CD8-positive, alpha-beta memory T cell (primary cell): ENCODE measurements around the gene YIPF2. TPM values are rescaled to one million over a fixed set of nuclear protein-coding genes. Genes with fewer than 3 reads are reported as not detected.

ENCODE experiments used
- CTCF ChIA-PET: fragments of 350-600 bp; sonication (Branson Sonifier 250); formaldehyde crosslinking; loops from one replicate; lab custom pipeline; 2021; ENCODE audit warnings: antibody characterized with exemption; lab: Charles Lee
- POLR2A ChIA-PET: fragments of 350-600 bp; sonication (Branson Sonifier 250); formaldehyde crosslinking; loops from one replicate; lab custom pipeline; 2021; ENCODE audit warnings: antibody characterized with exemption; lab: Charles Lee
- DNase-seq, 5 donors: peaks; one replicate each; pipeline versions ENCODE4 v3.0.0 to v3.0.0-alpha.2; 2020 to 2022; ENCODE audit warnings: mixed read lengths in 1 of 5
- H3K27ac ChIP-seq: one replicate; pipeline ENCODE4 v1.7.0; 2013; ENCODE audit warnings: low read depth, mild to moderate bottlenecking, low read length, moderate library complexity
- H3K27me3 ChIP-seq: 2 replicates; pipeline ENCODE4 v1.7.0; 2013; ENCODE audit warnings: low read length, mild to moderate bottlenecking; ENCODE audit not compliant: insufficient read depth, poor library complexity, severe bottlenecking
- H3K36me3 ChIP-seq: 2 replicates; pipeline ENCODE4 v1.7.0; 2013; ENCODE audit warnings: mild to moderate bottlenecking, low read length, moderate library complexity; ENCODE audit not compliant: insufficient read depth
- H3K4me1 ChIP-seq: 2 replicates; pipeline ENCODE4 v1.7.0; 2013; ENCODE audit warnings: mild to moderate bottlenecking, low read length, moderate library complexity; ENCODE audit not compliant: insufficient read depth
- H3K4me3 ChIP-seq: 2 replicates; pipeline ENCODE4 v1.7.0; 2013; ENCODE audit warnings: mild to moderate bottlenecking, low read length
- H3K9me3 ChIP-seq: 2 replicates; pipeline ENCODE4 v1.7.0; 2013; ENCODE audit warnings: mild to moderate bottlenecking, low read length
- H3K27ac Mint-ChIP-seq, 8 donors: one replicate each; pipeline ENCODE4 v1.8.0; 2020 to 2021; ENCODE audit warnings: mixed read lengths in 8 of 8, mild to moderate bottlenecking in 6 of 8, inconsistent platforms in 3 of 8, moderate library complexity in 3 of 8
- H3K27me3 Mint-ChIP-seq, 2 donors: one replicate each; pipeline ENCODE4 v1.8.0; 2020 to 2021; ENCODE audit warnings: mixed read lengths in 2 of 2, mild to moderate bottlenecking in 1 of 2, moderate library complexity in 1 of 2
- H3K36me3 Mint-ChIP-seq, 3 donors: one replicate each; pipeline ENCODE4 v1.8.0; 2020 to 2021; ENCODE audit warnings: mixed read lengths in 3 of 3, inconsistent platforms in 1 of 3, mild to moderate bottlenecking in 1 of 3
- H3K4me1 Mint-ChIP-seq, 3 donors: one replicate each; pipeline ENCODE4 v1.8.0; 2020 to 2021; ENCODE audit warnings: mixed read lengths in 3 of 3, inconsistent platforms in 1 of 3, mild to moderate bottlenecking in 1 of 3
- H3K4me3 Mint-ChIP-seq, 7 donors: one replicate each; pipeline ENCODE4 v1.8.0; 2020 to 2021; ENCODE audit warnings: mixed read lengths in 7 of 7, mild to moderate bottlenecking in 6 of 7, moderate library complexity in 4 of 7, inconsistent platforms in 2 of 7
- H3K9me3 Mint-ChIP-seq, 5 donors: one replicate each; pipeline ENCODE4 v1.8.0; 2020 to 2022; ENCODE audit warnings: mixed read lengths in 5 of 5, mild to moderate bottlenecking in 3 of 5, moderate library complexity in 2 of 5, inconsistent platforms in 1 of 5
- polyA plus RNA-seq: library from polyadenylated mRNA; unstranded; fragments of 300-500 nt; fragmentation: Illumina TruSeq; gene quantifications from one replicate; pipeline ENCODE4 v1.2.3, GENCODE V29; 2021
- total RNA-seq, 2 experiments: library from RNA; stranded (reverse); gene quantifications; one replicate each; pipeline ENCODE4 v1.2.3, GENCODE V29; 2021

The YIPF2 gene
- total RNA-seq (10 to 100 TPM; 25.5 to 33.7 TPM), polyA plus RNA-seq (15.9 TPM)

- Mint-ChIP-seq H3K4me3 (peak within 1 kb of the TSS; percentile 91 to 100 (median 94)), H3K36me3 (peaks cover 0 to 39% (median 0%) of the 10 kb centered on the region in 3 donors), H3K4me1 (peaks cover 17 to 35% (median 25%) of the 10 kb centered on the region in 3 donors), H3K27me3 (peaks cover 0 to 1% of the 10 kb centered on the region in 2 donors), H3K27ac (peak within 1 kb of the TSS; percentile 85 to 99 (median 94)), H3K9me3 (no peaks in the 10 kb centered on the region)
- H3K9me3 ChIP-seq = no peaks in the 10 kb centered on the region
- ChIA-PET POLR2A (interaction anchor here (0.5 kb wide), 1 partner anchor 1619 kb away, joined by 5 read pairs; no protein-coding TSS in a partner anchor), CTCF (interaction anchor here (0.6 to 1.4 kb wide), 2 partner anchors 8 to 58 kb away, joined by 3 to 4 read pairs; partner anchors contain the start of gene CARM1)
- H3K36me3 ChIP-seq = no peaks in the 10 kb centered on the region
- H3K4me3 ChIP-seq = peak within 1 kb of the TSS; percentile 74
- H3K27ac ChIP-seq = peak within 1 kb of the TSS; percentile 83
- peaks cover 23% of the 10 kb centered on the region for H3K4me1 ChIP-seq
- peak; percentile 89 to 95 (median 90) for DNase-seq
- no peaks in the 10 kb centered on the region for H3K27me3 ChIP-seq
Measured at GRCh38 chr19:10928563-10929401, at the start of gene YIPF2, which contains the start of gene TIMM29. YIPF2 (minus strand) TSS chr19:10928639; CDS start chr19:10928410, 229 bp downstream. TIMM29 (plus strand) TSS chr19:10928811; CDS start chr19:10928823, 12 bp downstream.

GRCh38 chr19:10977742-10978092 is 49.3 kb upstream of the YIPF2 start:
- H3K4me3 ChIP-seq = no peak overlapping the region
- H3K4me1 ChIP-seq = peaks cover 9% of the 10 kb centered on the region
- ChIA-PET CTCF (no interaction called here), POLR2A (no interaction called here)
- Mint-ChIP-seq H3K27ac (peak overlapping the region in 2 of 8 donors; percentile 15 to 55), H3K4me3 (no peak overlapping the region), H3K27me3 (no peaks in the 10 kb centered on the region), H3K9me3 (no peaks in the 10 kb centered on the region), H3K4me1 (peaks cover 24 to 51% (median 28%) of the 10 kb centered on the region in 3 donors), H3K36me3 (peaks cover 0 to 17% (median 6%) of the 10 kb centered on the region in 3 donors)
- H3K27ac ChIP-seq = no peak overlapping the region
- H3K36me3 ChIP-seq = no peaks in the 10 kb centered on the region
- DNase-seq = no peak
- H3K9me3 ChIP-seq = no peaks in the 10 kb centered on the region
- H3K27me3 ChIP-seq = no peaks in the 10 kb centered on the region

DNA sequence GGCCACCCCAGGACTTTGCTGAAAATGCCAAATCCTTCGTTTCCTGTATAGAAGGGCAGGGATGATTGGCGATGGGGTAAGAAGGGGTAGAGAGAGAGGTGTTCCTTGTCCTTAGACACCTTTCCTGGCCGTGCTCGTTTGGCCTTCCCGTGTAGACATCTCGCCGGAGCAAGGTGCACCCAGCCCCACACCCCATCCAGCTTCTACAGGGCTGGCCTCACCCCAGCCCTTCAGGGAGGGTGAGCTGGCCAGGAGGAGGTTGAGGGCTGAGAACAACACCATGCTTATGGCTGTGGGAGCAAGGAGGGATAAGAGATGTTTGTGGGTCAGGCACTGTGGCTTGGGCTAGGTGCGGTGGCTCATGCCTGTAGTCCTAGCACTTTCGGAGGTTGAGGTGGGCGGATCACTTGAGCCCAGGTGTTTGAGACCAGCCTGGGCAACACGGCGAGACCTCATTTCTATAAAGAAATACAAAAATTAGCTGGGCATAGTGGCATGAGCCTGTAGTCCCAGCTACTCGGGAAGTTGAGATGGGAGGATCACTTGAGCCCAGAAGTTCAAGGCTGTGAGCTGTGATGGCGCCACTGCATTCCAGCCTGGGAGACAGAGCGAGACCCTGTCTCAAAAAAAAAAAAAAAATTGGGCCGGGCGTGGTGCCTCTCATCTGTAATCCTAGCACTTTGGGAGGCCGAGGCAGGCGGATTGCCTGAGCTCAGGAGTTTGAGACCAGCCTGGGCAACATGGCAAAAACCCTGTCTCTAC is 47.9 kb upstream of the YIPF2 start:
- Mint-ChIP-seq H3K27me3 (no peaks in the 10 kb centered on the region), H3K27ac (peak overlapping the region in 3 of 8 donors; percentile 40 to 78 (median 68)), H3K9me3 (no peaks in the 10 kb centered on the region), H3K4me1 (peaks cover 23 to 55% (median 33%) of the 10 kb centered on the region in 3 donors), H3K36me3 (peaks cover 0 to 13% (median 7%) of the 10 kb centered on the region in 3 donors), H3K4me3 (no peak overlapping the region)
- no peak overlapping the region for H3K4me3 ChIP-seq
- CTCF ChIA-PET = no interaction called here
- no peaks in the 10 kb centered on the region for H3K27me3 ChIP-seq
- POLR2A ChIA-PET = interaction anchor here (0.7 kb wide), 1 partner anchor 407 kb away, joined by 6 read pairs; no protein-coding TSS in a partner anchor
- no peaks in the 10 kb centered on the region for H3K36me3 ChIP-seq
- H3K9me3 ChIP-seq = no peaks in the 10 kb centered on the region
- H3K27ac ChIP-seq = no peak overlapping the region
- no peak for DNase-seq
- H3K4me1 ChIP-seq = peaks cover 9% of the 10 kb centered on the region

GRCh38 chr19:10975374-10976130 is 47.1 kb upstream of the YIPF2 start:
- CTCF ChIA-PET = no interaction called here

DNA sequence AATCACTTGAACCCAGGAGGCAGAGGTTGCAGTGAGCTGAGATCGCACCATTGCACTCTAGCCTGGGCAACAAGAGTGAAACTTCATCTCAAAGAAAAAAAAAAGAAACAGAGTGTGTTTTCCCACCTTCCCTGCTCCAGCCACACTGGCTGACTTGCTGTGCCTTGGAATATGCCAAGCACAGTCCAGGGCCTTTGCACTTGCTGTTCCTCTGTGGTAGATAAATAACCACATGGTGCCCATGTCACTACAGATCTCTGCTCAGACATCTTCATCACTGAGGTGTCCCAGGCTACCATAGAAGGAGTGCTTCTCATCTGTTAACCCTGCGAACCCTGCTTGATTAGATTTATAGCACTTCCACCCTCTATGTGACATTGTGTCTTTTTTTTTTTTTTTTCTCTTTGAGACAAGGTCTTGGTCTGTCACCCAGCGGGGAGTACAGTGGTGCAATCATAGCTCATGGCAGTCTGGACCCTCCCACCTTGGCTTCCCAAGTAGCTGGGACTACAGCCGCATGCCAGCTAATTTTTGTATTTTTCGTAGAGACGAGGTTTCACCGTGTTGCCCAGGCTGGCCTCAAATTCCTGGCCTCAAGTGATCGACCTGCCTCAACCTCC is 42.8 kb upstream of the YIPF2 start:
- Histone ChIP-seq H3K36me3 (no peaks in the 10 kb centered on the region), H3K4me3 (no peak overlapping the region), H3K27me3 (no peaks in the 10 kb centered on the region), H3K9me3 (no peaks in the 10 kb centered on the region), H3K27ac (no peak overlapping the region), H3K4me1 (peaks cover 14% of the 10 kb centered on the region)
- Mint-ChIP-seq H3K27me3 (no peaks in the 10 kb centered on the region), H3K27ac (peak overlapping the region in 2 of 8 donors; percentile 11 to 36), H3K36me3 (peaks cover 0 to 3% (median 3%) of the 10 kb centered on the region in 3 donors), H3K4me1 (peaks cover 28 to 58% (median 35%) of the 10 kb centered on the region in 3 donors), H3K4me3 (no peak overlapping the region), H3K9me3 (no peaks in the 10 kb centered on the region)
- ChIA-PET CTCF (interaction anchor here (0.6 to 1.4 kb wide), 2 partner anchors 23 to 29 kb away, joined by 4 read pairs; no protein-coding TSS in a partner anchor), POLR2A (no interaction called here)
- no peak for DNase-seq

More at GRCh38 chr19:10975374-10976130, 47.1 kb upstream of the YIPF2 start:
- Histone ChIP-seq H3K9me3 (no peaks in the 10 kb centered on the region), H3K4me3 (no peak overlapping the region), H3K4me1 (peaks cover 9% of the 10 kb centered on the region), H3K36me3 (no peaks in the 10 kb centered on the region), H3K27me3 (no peaks in the 10 kb centered on the region), H3K27ac (no peak overlapping the region)
- no peaks in the 10 kb centered on the region for H3K9me3 Mint-ChIP-seq
- no peak for DNase-seq
- POLR2A ChIA-PET = no interaction called here
- peak overlapping the region in 1 of 8 donors; percentile 40 for H3K27ac Mint-ChIP-seq
- H3K27me3 Mint-ChIP-seq = no peaks in the 10 kb centered on the region
- H3K4me3 Mint-ChIP-seq = no peak overlapping the region
- H3K36me3 Mint-ChIP-seq = peaks cover 0 to 11% (median 7%) of the 10 kb centered on the region in 3 donors
- H3K4me1 Mint-ChIP-seq = peaks cover 28 to 60% (median 38%) of the 10 kb centered on the region in 3 donors

- H3K27me3 Mint-ChIP-seq = no peaks in the 10 kb centered on the region
- Histone ChIP-seq H3K4me3 (no peak overlapping the region), H3K4me1 (peaks cover 16% of the 10 kb centered on the region), H3K27me3 (no peaks in the 10 kb centered on the region), H3K9me3 (no peaks in the 10 kb centered on the region), H3K27ac (no peak overlapping the region), H3K36me3 (no peaks in the 10 kb centered on the region)
- H3K36me3 Mint-ChIP-seq = peaks cover 0 to 2% (median 2%) of the 10 kb centered on the region in 3 donors
- peak overlapping the region in 5 of 8 donors; percentile 19 to 64 (median 42) for H3K27ac Mint-ChIP-seq
- peaks cover 34 to 62% (median 42%) of the 10 kb centered on the region in 3 donors for H3K4me1 Mint-ChIP-seq
- POLR2A ChIA-PET = no interaction called here
- H3K9me3 Mint-ChIP-seq = no peaks in the 10 kb centered on the region
- CTCF ChIA-PET = no interaction called here
- no peak overlapping the region for H3K4me3 Mint-ChIP-seq
- DNase-seq = no peak
Measured at GRCh38 chr19:10968527-10969135, 40.2 kb upstream of the YIPF2 start.

- ChIA-PET POLR2A (no interaction called here), CTCF (interaction anchor here (1.1 kb wide), 1 partner anchor 12 kb away, joined by 3 read pairs; no protein-coding TSS in a partner anchor)
- H3K27ac ChIP-seq = no peak overlapping the region
- Mint-ChIP-seq H3K27ac (peak overlapping the region in 5 of 8 donors; percentile 22 to 68 (median 46)), H3K27me3 (no peaks in the 10 kb centered on the region), H3K9me3 (no peaks in the 10 kb centered on the region), H3K4me1 (peaks cover 46 to 72% (median 51%) of the 10 kb centered on the region in 3 donors), H3K36me3 (peaks cover 0 to 1% (median 0%) of the 10 kb centered on the region in 3 donors), H3K4me3 (no peak overlapping the region)
- no peaks in the 10 kb centered on the region for H3K36me3 ChIP-seq
- no peak overlapping the region for H3K4me3 ChIP-seq
- no peaks in the 10 kb centered on the region for H3K9me3 ChIP-seq
- H3K4me1 ChIP-seq = peaks cover 34% of the 10 kb centered on the region
- DNase-seq = no peak
- no peaks in the 10 kb centered on the region for H3K27me3 ChIP-seq
Measured at GRCh38 chr19:10966809-10967208, 38.4 kb upstream of the YIPF2 start.
